Erythroblast (primary cell): ENCODE data around the gene LRSAM1.

Experiments
- GATA1 ChIP-seq: IDR thresholded peaks from 2 replicates; pipeline ENCODE4 v1.6.1; 2011; ENCODE audit warnings: low read depth, mild to moderate bottlenecking, control low read depth, low read length, moderate library complexity
- POLR2A ChIP-seq: IDR thresholded peaks from 2 replicates; pipeline ENCODE4 v1.6.1; 2011; ENCODE audit warnings: mild to moderate bottlenecking, low read length

DNA sequence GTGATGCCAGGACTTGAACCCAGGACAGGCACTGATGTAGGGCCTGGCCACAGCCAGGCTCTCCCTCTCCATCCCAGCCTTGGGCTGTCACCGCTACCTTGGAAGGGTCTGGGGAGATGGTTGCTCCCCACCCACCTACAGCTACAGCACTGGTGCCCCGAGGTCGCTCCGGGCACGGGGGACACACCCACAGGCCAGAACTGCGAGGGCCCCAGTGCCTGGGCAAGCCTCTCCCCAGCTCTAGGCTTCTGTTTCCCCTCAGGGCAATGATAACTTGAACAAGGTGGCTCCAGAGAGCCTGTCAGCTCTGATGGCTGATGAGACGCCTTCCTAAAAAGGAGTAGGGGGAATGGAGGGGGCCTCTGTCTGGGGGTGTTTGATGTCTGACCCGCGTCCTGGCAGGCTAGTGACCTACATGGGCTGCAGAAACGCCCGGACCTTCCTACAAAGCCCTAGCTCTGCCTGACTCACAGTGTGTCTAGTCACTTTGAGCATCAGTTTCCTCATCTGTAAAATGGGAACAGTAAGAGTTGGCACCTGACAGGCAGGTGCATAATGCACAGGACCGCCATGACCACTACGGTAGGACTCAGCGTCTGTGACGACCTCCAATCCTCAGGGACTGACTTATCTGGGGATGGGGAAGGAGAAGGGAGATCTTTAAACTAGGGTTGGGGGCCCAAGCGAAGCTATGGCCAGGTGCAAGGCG, 76.4 kb downstream of the LRSAM1 start:
- TF ChIP-seq POLR2A, result no peak
- TF ChIP-seq GATA1, result no peak
